Globus pallidus (tissue), 1 donor: Measurements from ENCODE around the gene KRT28.
"Not testable (repeated sequence)": the region's sequence is repeated elsewhere in the genome, so short reads cannot be mapped to it uniquely, and the experiment has no call there.

Source experiments
- DNase-seq: peaks from one replicate; pipeline ENCODE4 v3.0.0-alpha.2; 2015; ENCODE audit warnings: low spot score

KRT28 gene

DNA sequence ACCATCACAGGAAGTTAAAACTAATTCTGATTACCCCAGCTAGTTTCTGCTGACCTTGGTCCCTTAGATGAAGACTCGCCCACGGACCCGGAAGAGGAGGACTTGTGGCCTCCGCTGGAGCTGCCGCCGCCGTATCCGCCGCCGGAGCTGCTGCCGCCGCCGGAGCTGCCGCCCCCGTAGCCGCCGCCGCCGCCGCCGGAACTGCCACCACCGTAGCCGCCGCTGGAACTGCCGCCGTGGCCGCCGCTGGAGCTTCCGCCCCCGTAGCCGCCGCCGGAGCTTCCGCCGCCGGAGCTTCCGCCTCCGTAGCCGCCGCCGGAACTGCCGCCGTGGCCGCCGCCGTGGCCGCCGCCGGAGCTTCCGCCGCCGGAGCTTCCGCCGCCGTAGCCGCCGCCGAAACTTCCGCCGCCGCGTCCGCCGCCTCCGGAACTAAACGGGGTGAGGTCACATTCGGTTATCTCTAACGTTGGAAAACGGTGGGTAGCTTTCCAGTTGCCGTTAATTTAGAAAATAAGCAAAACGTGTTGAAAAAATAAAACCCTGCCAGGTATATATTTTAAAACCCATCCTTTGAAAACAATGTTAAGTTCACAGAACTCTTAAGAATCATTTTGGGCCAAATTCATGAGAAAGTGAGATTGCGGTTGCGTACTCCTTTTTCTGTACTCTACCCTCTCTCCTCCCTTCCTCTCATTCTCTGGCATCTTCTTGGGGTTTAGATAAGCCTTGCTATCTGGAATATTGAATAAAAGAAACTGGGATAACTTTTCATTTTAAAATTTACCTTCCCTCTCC lies 19.2 kb upstream of the KRT28 start:
- peak; percentile 70 for DNase-seq

DNA sequence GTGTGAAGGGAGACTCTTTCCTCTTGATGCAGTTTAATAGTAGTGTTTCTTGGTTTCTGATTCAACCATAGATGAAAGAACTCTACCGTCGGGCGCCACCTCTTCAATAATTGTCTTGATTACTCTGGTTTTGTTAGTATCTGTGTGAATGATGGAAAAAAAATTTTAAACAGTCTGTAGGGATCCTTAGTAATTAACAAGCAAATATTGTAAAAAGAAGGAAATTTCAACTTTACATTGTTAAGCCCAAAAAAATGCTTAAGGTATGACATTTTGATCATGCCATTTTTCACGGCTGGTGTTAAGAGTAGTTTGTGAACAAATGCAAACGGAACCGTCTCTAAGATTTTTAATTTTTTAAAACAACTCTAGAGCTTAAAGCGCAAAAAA lies 18.6 kb upstream of the KRT28 start:
- no peak for DNase-seq

- DNase-seq = no peak
Measured at GRCh38 chr17:40817103-40817682, 17.4 kb upstream of the KRT28 start.

- no peak for DNase-seq
Measured at GRCh38 chr17:40816569-40816968, 16.8 kb upstream of the KRT28 start.

DNA sequence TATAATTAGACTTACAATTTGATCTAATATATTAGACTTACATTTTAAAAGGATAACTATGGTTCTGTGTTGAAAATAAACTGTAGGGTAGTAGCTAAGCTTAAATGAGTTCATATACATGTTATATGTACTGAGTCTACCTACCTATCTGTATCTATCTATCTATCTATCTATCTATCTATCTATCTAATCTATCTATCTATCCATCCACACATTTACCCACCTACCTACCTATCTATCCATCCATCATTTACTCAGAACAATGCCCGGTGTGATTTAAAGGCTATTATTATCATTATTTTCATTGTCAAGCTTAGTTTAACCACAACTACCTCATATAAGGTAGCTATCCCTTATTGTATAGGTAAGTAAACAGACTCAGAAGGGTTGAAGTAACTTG lies 15.6 kb upstream of the KRT28 start:
- no peak for DNase-seq

- not testable (repeated sequence) for DNase-seq
Measured at GRCh38 chr17:40814657-40815056, 14.9 kb upstream of the KRT28 start.

GRCh38 chr17:40813804-40814203 lies 14.0 kb upstream of the KRT28 start:
- no peak for DNase-seq

DNA sequence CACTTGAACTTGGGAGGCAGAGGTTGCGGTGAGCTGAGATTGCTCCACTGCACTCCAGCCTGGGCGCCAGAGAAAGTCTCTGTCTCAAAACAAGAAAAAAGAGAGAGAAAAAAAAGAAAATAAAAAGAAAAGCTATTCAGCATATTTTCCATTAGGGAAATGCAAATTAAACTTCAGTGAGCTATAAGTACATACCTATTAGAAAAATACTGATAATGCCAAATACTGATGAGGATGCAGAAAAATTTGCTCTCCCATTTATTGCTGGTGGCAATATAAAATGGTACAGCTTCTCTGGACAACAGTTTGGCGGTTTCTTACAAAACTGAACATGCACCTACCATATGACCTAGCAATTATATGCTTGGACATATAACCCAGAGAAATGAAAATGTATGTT lies 12.9 kb upstream of the KRT28 start:
- DNase-seq = no peak

GRCh38 chr17:40810494-40810893 lies 10.7 kb upstream of the KRT28 start:
- no peak for DNase-seq

DNA sequence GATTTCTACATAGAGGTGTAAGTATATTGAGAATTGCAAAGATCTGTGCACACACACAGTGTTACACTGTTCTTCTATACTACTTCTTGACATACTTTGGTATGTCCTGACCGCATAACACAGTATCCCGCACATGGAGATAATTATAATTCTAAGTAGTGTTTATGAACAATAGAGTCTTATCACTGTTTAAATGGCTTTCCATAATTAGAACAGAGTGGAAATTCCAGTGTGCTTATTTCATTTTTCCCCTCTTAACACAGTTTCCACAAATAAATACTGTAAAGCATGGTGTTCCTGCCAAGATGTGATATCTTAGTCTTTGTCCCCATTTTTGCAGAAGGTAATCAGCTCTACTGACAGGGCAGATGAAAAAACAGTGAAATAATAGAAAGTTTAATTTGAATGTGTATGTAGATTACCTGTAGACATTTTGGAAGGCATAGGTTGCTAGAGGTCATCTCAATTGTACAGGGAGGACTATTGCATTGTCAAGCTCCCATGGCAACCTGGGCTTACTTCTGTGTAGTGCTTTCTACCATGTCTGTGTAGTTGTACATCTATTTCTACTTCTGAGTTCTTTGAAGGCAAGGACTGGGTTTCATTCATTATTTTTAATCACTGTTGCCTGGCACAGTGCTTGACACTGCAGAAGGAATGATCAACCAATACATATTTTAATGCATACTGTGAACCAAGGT lies 10.1 kb upstream of the KRT28 start:
- DNase-seq = no peak

- DNase-seq = no peak
Measured at GRCh38 chr17:40806131-40806530, 6.4 kb upstream of the KRT28 start.

DNA sequence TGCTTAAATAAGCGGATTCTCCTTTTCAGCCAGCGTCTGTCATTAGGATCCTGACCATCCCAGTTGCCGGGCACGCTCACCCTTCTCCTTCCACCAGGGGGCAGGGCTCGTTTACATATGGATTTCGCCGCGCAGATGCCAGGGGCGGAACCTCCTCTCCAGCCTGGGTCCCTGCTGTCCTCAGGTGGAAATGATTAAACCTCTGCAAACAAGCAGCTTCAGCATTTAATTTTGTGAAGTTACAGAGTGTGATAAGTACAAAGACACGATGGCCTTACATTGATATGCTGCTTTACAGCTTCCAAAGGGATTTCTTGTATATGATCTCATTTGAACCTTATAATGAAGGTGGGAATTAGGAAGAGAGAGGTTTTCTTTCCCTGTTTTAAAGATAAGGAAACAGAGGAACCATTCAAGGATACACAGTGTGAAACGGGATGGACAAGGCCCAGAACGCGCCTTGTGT lies 3.9 kb upstream of the KRT28 start:
- DNase-seq = peak; percentile 28

- DNase-seq = no peak
Measured at GRCh38 chr17:40801157-40801556, 1.4 kb upstream of the KRT28 start.

DNA sequence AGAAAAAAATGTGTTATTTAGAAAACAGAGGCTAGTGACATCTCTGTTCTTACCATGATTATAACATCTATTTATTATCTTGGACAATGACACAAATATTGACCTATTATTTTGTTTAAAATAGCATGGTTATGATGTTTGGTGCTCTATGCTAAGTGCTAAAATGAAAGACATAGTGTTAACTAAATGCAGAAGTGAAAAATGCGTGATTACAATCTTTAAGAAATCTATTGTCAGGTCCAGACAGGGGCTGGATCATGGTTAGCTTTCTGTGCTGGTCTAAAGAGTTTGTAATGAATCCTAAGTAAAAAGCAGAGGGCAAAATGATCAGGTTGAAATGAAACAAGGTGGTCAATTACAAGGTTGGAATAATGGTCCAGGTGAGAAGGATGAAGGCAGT lies 622 bp upstream of the KRT28 start:
- DNase-seq = no peak

- DNase-seq = no peak
Measured at GRCh38 chr17:40796846-40797245, 2.9 kb downstream of the KRT28 start.

- DNase-seq = no peak
Measured at GRCh38 chr17:40795019-40795667, 4.6 kb downstream of the KRT28 start.

- DNase-seq = no peak
Measured at GRCh38 chr17:40794466-40794865, 5.3 kb downstream of the KRT28 start.

DNA sequence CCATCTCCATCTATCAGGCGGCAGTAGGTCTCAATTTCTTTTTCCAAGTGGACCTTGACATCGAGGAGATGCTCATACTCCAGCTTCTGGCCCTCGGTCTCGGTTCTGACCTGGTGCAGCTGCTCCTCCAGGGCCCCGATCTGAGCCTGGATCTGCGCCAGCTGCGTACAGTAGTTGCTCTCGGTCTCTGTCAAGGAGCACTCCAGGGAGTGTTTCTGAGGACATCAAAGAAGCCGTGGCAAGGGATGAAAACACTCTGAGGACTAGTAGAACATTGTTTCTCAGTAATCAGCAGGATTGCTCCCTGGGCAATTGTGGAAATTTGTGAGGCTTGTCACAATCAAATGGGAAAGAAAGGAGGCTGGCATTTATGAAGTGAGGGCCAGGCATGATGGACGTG lies 5.9 kb downstream of the KRT28 start:
- DNase-seq = no peak

DNA sequence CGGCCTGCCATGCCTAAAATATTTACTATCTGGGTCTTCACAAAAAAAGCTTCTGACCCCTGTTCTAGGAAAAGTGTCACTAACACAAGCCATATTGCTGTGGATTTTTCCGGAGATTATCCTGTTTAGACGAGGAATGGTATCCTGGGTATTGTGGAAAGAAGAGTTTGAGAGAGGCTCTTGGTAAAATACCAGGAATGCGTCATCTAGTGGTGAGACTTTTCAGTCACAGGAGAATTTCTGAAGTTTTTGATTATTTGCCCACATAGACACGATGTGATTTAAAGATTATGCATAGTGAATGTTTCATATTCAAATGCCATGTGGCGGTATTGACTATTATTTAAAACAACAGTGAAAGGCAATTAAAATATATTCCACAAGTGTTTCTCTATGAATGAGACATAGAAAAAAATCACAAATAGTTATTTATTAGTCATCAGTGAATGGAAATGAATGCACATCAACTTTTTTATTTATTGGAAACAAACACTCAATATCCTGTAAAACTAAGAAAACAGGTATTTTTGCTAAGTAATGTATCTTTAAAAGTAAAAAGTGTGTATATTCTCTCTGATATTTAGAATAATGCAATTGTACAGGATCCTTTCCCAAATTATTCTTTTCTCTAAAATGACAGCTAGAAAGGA lies 7.8 kb downstream of the KRT28 start:
- no peak for DNase-seq

DNA sequence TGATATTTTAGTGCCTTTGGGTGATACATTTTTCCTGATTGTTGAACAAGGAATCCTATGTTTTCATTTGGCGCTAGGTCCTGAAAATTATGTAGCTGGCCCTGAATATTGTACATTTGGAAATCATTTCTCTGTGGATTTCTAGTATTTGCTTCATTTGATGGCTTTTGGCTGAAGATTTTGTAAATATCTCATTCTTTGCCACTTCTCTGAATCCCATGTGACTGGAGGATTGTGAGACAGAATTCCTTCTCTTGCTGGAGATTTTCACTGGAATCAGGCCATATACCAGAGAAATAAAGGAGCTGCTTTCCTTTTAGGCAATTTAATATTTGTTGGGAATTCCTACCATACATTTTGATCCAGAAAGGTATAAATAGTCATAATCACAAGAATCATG lies 8.6 kb downstream of the KRT28 start:
- no peak for DNase-seq

DNA sequence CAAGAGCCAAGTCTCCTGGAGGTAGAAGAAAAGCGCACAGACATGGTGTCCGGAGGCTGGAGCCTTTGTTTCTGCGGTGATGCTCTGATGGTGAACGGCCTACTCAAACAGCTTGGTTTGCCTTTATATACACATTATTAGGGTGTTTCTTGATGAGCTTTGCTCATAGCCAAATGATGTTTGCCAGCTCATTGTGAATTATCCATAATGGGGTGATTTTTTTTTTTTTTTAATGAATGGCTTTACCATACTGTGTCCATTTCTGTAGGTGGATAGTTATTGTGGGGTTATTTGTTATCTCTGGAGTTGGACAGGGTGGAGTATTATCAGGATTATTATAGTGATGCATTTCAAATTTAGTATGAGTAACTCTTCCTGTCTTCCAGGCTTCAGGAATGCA lies 17.3 kb downstream of the KRT28 start, which contains the start of gene KRT27:
TSS of gene KRT27 (minus strand) at position 101 of the 400 bp plus-strand sequence. CDS start at position 44, 57 bp downstream.
- DNase-seq = no peak
